GM19328 (cell line): ENCODE measurements around the gene CCNB3.
A peak's percentile ranks its signal among the peaks of the same experiment; 100 is the strongest.
"Not testable (repeated sequence)": the region's sequence is repeated elsewhere in the genome, so short reads cannot be mapped to it uniquely, and the experiment has no call there.

Experiments used
- ATAC-seq: cut with Tn5 transposase; IDR thresholded peaks from one replicate; pipeline ENCODE4 v1.9.1; 2021; ENCODE audit warnings: mild to moderate bottlenecking, moderate library complexity; ENCODE audit not compliant: unreplicated experiment

Gene CCNB3

GRCh38 chrX:50204364-50204899 is at the start of gene CCNB3:
Gene CCNB3, plus strand, starts transcription at chrX:50204765. Its CDS starts 80,399 bp downstream, at chrX:50285164.
- peak; percentile 94 for ATAC-seq

GRCh38 chrX:50157545-50158135 is 46.9 kb upstream of the CCNB3 start:
- ATAC-seq, result no peak

- ATAC-seq, result no peak
Measured at GRCh38 chrX:50158593-50158992, 46.0 kb upstream of the CCNB3 start.

- no peak for ATAC-seq
Measured at GRCh38 chrX:50161127-50161526, 43.4 kb upstream of the CCNB3 start.

- no peak for ATAC-seq
Measured at GRCh38 chrX:50165727-50166126, 38.8 kb upstream of the CCNB3 start.

GRCh38 chrX:50167366-50167765 is 37.2 kb upstream of the CCNB3 start:
- ATAC-seq, result no peak

- no peak for ATAC-seq
Measured at GRCh38 chrX:50168241-50168687, 36.3 kb upstream of the CCNB3 start.

- no peak for ATAC-seq
Measured at GRCh38 chrX:50169717-50170116, 34.8 kb upstream of the CCNB3 start.

- ATAC-seq, result no peak
Measured at GRCh38 chrX:50180073-50180940, 24.3 kb upstream of the CCNB3 start.

GRCh38 chrX:50183891-50184290 is 20.7 kb upstream of the CCNB3 start:
- no peak for ATAC-seq

GRCh38 chrX:50188859-50189600 is 15.5 kb upstream of the CCNB3 start:
- ATAC-seq, result no peak

- ATAC-seq, result no peak
Measured at GRCh38 chrX:50198348-50198747, 6.2 kb upstream of the CCNB3 start.

GRCh38 chrX:50200907-50201306 is 3.7 kb upstream of the CCNB3 start, which contains the start of gene AKAP4:
Gene AKAP4, minus strand, starts transcription at chrX:50201007. Its CDS starts 118 bp downstream, at chrX:50200889.
- no peak for ATAC-seq

GRCh38 chrX:50202539-50202938 is 2.0 kb upstream of the CCNB3 start:
- ATAC-seq, result no peak

- ATAC-seq, result no peak
Measured at GRCh38 chrX:50206753-50207152, 2.2 kb downstream of the CCNB3 start.

GRCh38 chrX:50211510-50211909 is 6.9 kb downstream of the CCNB3 start:
- no peak for ATAC-seq

GRCh38 chrX:50281253-50281652 is 76.7 kb downstream of the CCNB3 start:
- no peak for ATAC-seq

- ATAC-seq, result no peak
Measured at GRCh38 chrX:50327235-50327634, 122.7 kb downstream of the CCNB3 start.

GRCh38 chrX:50332668-50333067 is 128.1 kb downstream of the CCNB3 start:
- not testable (repeated sequence) for ATAC-seq

GRCh38 chrX:50333308-50333707 is 128.7 kb downstream of the CCNB3 start:
- ATAC-seq, result no peak

GRCh38 chrX:50343917-50344316 is 139.4 kb downstream of the CCNB3 start:
- ATAC-seq, result no peak
